ENCODE results near the gene CHM. TPM values are rescaled to one million over a fixed set of nuclear protein-coding genes. Genes with fewer than 3 reads are reported as not detected.

Gene CHM
- total and polyA plus RNA-seq, 2 of the 8 experiments (the other 6 are each of a cell fraction or from before 2014, with no cell fraction given): 8.6 to 15.5 TPM

DNA sequence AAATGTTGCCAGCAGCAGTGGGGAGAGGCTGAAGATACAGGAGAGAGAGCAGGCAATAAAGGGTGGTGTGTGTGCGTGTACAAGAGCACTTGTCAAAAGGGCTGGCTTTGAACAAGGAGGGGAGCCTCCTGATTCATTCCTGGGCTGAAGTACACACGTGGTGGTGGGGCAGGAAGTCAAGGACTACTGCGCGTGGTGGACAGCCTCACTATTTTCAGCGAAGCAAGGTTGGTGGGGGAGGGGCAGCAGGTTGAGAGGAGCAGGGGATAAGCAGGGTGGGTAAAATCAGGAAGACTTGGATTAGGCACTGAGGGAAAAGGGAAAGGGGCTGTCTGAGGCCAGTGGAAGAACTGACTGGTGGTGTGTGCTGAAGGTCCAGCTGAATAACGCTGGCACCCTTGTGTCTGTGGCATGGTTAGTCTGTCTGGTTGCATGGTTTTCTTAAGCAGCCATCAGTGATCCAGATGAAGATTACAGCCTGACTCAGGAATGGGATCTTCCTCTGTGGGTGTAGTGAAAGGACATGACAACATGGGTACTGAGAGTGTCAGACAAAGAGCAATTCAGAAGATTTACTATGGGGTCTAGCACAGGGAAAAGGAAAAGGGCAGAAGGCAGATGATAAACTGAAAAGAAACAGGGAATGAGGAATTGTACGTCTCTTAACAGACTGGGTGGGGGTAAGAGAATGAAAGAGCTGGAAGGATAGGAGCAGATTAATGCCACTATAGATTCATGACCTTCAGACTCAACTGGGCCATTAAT is 149.8 kb downstream of the CHM start (continued):
- TF ChIP-seq KDM1A (IDR thresholded peaks at IDR 0.05; ENCODE audit: borderline replicate concordance, low read length) (no peak), EP300 (IDR thresholded peaks at IDR 0.05; ENCODE audit: borderline replicate concordance in 1 of 2, low read depth in 2 of 2, low read length in 2 of 2) (no peak), KDM5A (IDR thresholded peaks at IDR 0.05; ENCODE audit: low read length) (no peak)
- TF ChIP-seq, protein P1, sequence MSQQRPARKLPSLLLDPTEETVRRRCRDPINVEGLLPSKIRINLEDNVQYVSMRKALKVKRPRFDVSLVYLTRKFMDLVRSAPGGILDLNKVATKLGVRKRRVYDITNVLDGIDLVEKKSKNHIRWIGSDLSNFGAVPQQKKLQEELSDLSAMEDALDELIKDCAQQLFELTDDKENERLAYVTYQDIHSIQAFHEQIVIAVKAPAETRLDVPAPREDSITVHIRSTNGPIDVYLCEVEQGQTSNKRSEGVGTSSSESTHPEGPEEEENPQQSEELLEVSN (IDR thresholded peaks at IDR 0.05): no peak
